AG20443 (cell line): ENCODE measurements around the gene SLC39A11.
A peak's percentile ranks its signal among the peaks of the same experiment; 100 is the strongest.

Experiments
- DNase-seq: peaks from one replicate; pipeline ENCODE4 v3.0.0; 2012; ENCODE audit warnings: low spot score, mixed read lengths

The SLC39A11 gene

GRCh38 chr17:72615627-72615991, 476.9 kb downstream of the SLC39A11 start:
- DNase-seq = no peak

- DNase-seq = peak; percentile 74
These were observed 477.4 kb downstream of the SLC39A11 start for GRCh38 chr17:72614871-72615626.

GRCh38 chr17:72614476-72614870, 478.0 kb downstream of the SLC39A11 start:
- DNase-seq = no peak

GRCh38 chr17:72613806-72614292, 478.6 kb downstream of the SLC39A11 start:
- peak; percentile 74 for DNase-seq

GRCh38 chr17:72613396-72613795, 479.1 kb downstream of the SLC39A11 start:
- peak; percentile 61 for DNase-seq

GRCh38 chr17:72611172-72611571, 481.3 kb downstream of the SLC39A11 start:
- DNase-seq = no peak

- DNase-seq = peak; percentile 60
These were observed 483.0 kb downstream of the SLC39A11 start for GRCh38 chr17:72609501-72609900.

- DNase-seq = no peak
These were observed 484.1 kb downstream of the SLC39A11 start for GRCh38 chr17:72608436-72608835.

- no peak for DNase-seq
These were observed 485.8 kb downstream of the SLC39A11 start for GRCh38 chr17:72606656-72607055.

GRCh38 chr17:72605543-72605942, 486.9 kb downstream of the SLC39A11 start:
- DNase-seq = no peak

- no peak for DNase-seq
These were observed 488.0 kb downstream of the SLC39A11 start for GRCh38 chr17:72604518-72604917.

GRCh38 chr17:72603420-72604242, 488.9 kb downstream of the SLC39A11 start:
- DNase-seq = peak; percentile 39

GRCh38 chr17:72602517-72603419, 489.7 kb downstream of the SLC39A11 start:
- DNase-seq = peak; percentile 75

GRCh38 chr17:72600934-72601333, 491.6 kb downstream of the SLC39A11 start:
- peak; percentile 69 for DNase-seq

- DNase-seq = no peak
These were observed 492.6 kb downstream of the SLC39A11 start for GRCh38 chr17:72599891-72600290.

GRCh38 chr17:72598695-72599094, 493.8 kb downstream of the SLC39A11 start:
- DNase-seq = no peak

- no peak for DNase-seq
These were observed 495.0 kb downstream of the SLC39A11 start for GRCh38 chr17:72597354-72598087.
